Measurements from ENCODE around the gene PDGFC. TPM values are rescaled to one million over a fixed set of nuclear protein-coding genes. Genes with fewer than 3 reads are reported as not detected.

Gene PDGFC
- total RNA-seq, 1 experiment from 2014 or later: 5.3 TPM

- TF ChIP-seq ZNF512 (CRISPR knock-in tag; IDR thresholded peaks at IDR 0.05; ENCODE audit: borderline replicate concordance): no peak
- no peak for TF ChIP-seq MYBL2 (CRISPR knock-in tag; IDR thresholded peaks at IDR 0.05)
These were observed 193.5 kb downstream of the PDGFC start (continued) for GRCh38 chr4:156778093-156778492.

- TF ChIP-seq RELA (CRISPR knock-in tag; IDR thresholded peaks at IDR 0.05; ENCODE audit: borderline replicate concordance): no peak
- TF ChIP-seq, protein P1, sequence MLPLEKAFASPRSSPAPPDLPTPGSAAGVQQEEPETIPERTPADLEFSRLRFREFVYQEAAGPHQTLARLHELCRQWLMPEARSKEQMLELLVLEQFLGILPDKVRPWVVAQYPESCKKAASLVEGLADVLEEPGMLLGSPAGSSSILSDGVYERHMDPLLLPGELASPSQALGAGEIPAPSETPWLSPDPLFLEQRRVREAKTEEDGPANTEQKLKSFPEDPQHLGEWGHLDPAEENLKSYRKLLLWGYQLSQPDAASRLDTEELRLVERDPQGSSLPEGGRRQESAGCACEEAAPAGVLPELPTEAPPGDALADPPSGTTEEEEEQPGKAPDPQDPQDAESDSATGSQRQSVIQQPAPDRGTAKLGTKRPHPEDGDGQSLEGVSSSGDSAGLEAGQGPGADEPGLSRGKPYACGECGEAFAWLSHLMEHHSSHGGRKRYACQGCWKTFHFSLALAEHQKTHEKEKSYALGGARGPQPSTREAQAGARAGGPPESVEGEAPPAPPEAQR (CRISPR knock-in tag; IDR thresholded peaks at IDR 0.05): no peak
- TF ChIP-seq, protein P2, sequence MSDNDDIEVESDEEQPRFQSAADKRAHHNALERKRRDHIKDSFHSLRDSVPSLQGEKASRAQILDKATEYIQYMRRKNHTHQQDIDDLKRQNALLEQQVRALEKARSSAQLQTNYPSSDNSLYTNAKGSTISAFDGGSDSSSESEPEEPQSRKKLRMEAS (CRISPR knock-in tag; IDR thresholded peaks at IDR 0.05): no peak
- no peak for TF ChIP-seq NR2C2 (CRISPR knock-in tag; IDR thresholded peaks at IDR 0.05)
- no peak for TF ChIP-seq E2F1 (CRISPR knock-in tag; IDR thresholded peaks at IDR 0.05)
- TF ChIP-seq ZNF423 (CRISPR knock-in tag; IDR thresholded peaks at IDR 0.05): no peak
- TF ChIP-seq FOXP1 (CRISPR knock-in tag; IDR thresholded peaks at IDR 0.05; ENCODE audit: borderline replicate concordance): no peak
- no peak for TF ChIP-seq SMAD4 (CRISPR knock-in tag; IDR thresholded peaks at IDR 0.05)
- no peak for TF ChIP-seq TP53 (CRISPR knock-in tag; IDR thresholded peaks at IDR 0.05)
- TF ChIP-seq ZNF512 (CRISPR knock-in tag; IDR thresholded peaks at IDR 0.05; ENCODE audit: borderline replicate concordance): no peak
- no peak for TF ChIP-seq ZNF263 (CRISPR knock-in tag; IDR thresholded peaks at IDR 0.05; ENCODE audit: low read depth)
- TF ChIP-seq, protein P3, sequence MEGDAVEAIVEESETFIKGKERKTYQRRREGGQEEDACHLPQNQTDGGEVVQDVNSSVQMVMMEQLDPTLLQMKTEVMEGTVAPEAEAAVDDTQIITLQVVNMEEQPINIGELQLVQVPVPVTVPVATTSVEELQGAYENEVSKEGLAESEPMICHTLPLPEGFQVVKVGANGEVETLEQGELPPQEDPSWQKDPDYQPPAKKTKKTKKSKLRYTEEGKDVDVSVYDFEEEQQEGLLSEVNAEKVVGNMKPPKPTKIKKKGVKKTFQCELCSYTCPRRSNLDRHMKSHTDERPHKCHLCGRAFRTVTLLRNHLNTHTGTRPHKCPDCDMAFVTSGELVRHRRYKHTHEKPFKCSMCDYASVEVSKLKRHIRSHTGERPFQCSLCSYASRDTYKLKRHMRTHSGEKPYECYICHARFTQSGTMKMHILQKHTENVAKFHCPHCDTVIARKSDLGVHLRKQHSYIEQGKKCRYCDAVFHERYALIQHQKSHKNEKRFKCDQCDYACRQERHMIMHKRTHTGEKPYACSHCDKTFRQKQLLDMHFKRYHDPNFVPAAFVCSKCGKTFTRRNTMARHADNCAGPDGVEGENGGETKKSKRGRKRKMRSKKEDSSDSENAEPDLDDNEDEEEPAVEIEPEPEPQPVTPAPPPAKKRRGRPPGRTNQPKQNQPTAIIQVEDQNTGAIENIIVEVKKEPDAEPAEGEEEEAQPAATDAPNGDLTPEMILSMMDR (IDR thresholded peaks at IDR 0.05): no peak
- TF ChIP-seq NR1H2 (CRISPR knock-in tag; IDR thresholded peaks at IDR 0.05): no peak
- TF ChIP-seq ATF2 (CRISPR knock-in tag; IDR thresholded peaks at IDR 0.05; ENCODE audit: borderline replicate concordance, low read depth): no peak
- no peak for TF ChIP-seq ZNF281 (CRISPR knock-in tag; IDR thresholded peaks at IDR 0.05)
- TF ChIP-seq HMGA2 (CRISPR knock-in tag; IDR thresholded peaks at IDR 0.05): no peak
- POLR2A ChIA-PET: no interaction called here
- H3K27ac Mint-ChIP-seq: no peak overlapping the region
These were observed 195.8 kb downstream of the PDGFC start for GRCh38 chr4:156775813-156776212.

More at GRCh38 chr4:156775813-156776212, 195.8 kb downstream of the PDGFC start:
- CTCF ChIA-PET: no interaction called here
- H3K27me3 Mint-ChIP-seq (ENCODE audit: low read depth): no peaks in the 10 kb centered on the region
- H3K9me3 Mint-ChIP-seq: no peaks in the 10 kb centered on the region
- DNase-seq (ENCODE audit: low spot score): no peak
- no peak overlapping the region for H3K4me3 Mint-ChIP-seq
- peaks cover 29% of the 10 kb centered on the region for H3K4me1 Mint-ChIP-seq
- H3K36me3 Mint-ChIP-seq: no peaks in the 10 kb centered on the region
- no peak for ATAC-seq

Data from WTC11 (cell line).